A549 (cell line): ENCODE data around the gene SOHLH2. TPM values are rescaled to one million over a fixed set of nuclear protein-coding genes. Genes with fewer than 3 reads are reported as not detected.

Experiments used
- ATAC-seq, 2 experiments: fragments of 200-7000 bp in 1 of 2; fragments of >200 bp in 1 of 2; cut with Nextera tagmentation in 1 of 2; cut with Tn5 transposase in 1 of 2; 3 replicates each; pipeline versions ENCODE4 v1.8.0 to v1.9.1; 2018 to 2020; ENCODE audit warnings: mild to moderate bottlenecking in 1 of 2, moderate library complexity in 1 of 2
- CTCF ChIA-PET: fragments of 300-600 bp; sonication (Branson Sonifier 250); formaldehyde crosslinking; extraction: SDS; loops from one replicate; lab custom pipeline; 2021; ENCODE audit warnings: antibody characterized with exemption, inconsistent platforms; lab: Yijun Ruan, JAX
- POLR2A ChIA-PET: fragments of 350-600 bp; formaldehyde crosslinking; extraction: SDS; loops from one replicate; lab custom pipeline; 2021; ENCODE audit warnings: antibody characterized with exemption, inconsistent platforms; lab: Yijun Ruan, JAX
- DNase-seq, 2 experiments: peaks; one replicate each; pipeline versions ENCODE4 v3.0.0 to v3.0.0-alpha.2; 2011 to 2016; ENCODE audit warnings: low read depth in 1 of 2, low spot score in 1 of 2
- FAIRE-seq: peaks from 2 replicates; lab custom pipeline; 2011; peaks lifted over from hg19 to GRCh38; lab: Jason Lieb, UNC
- H3K27ac ChIP-seq, 2 experiments: fragments of >200 bp; sonication (Bioruptor Twin); formaldehyde crosslinking; 3 replicates each; pipeline ENCODE4 v1.5.1; 2016 to 2017
- H3K4me1 ChIP-seq: fragments of >200 bp; sonication (Bioruptor Twin); formaldehyde crosslinking; 3 replicates; pipeline ENCODE4 v1.6.1; 2016
- H3K4me2 ChIP-seq: fragments of >200 bp; sonication (Bioruptor Twin); formaldehyde crosslinking; 3 replicates; pipeline ENCODE4 v1.6.1; 2016
- H3K4me3 ChIP-seq: fragments of >200 bp; sonication (Bioruptor Twin); formaldehyde crosslinking; 3 replicates; pipeline ENCODE4 v1.5.1; 2016
- H3K9me3 ChIP-seq: fragments of >200 bp; sonication (Bioruptor Twin); formaldehyde crosslinking; 3 replicates; pipeline ENCODE4 v1.6.1; 2016
- CHD2 ChIP-seq: fragments of 150-350 bp; IDR thresholded peaks from 2 replicates; pipeline ENCODE4 v1.6.1; 2014; ENCODE audit warnings: low read length; ENCODE audit not compliant: partially characterized antibody
- E2F6 ChIP-seq: IDR thresholded peaks from 2 replicates; pipeline ENCODE4 v1.6.1; 2012; ENCODE audit warnings: low read depth, borderline replicate concordance
- EHF ChIP-seq: fragments of 250-450 bp; sonication (Bioruptor Pico); IDR thresholded peaks from 2 replicates; pipeline ENCODE4 v1.5.0; 2020; ENCODE audit warnings: mild to moderate bottlenecking
- ELK1 ChIP-seq: fragments of 150-350 bp; IDR thresholded peaks from 2 replicates; pipeline ENCODE4 v1.6.1; 2014; ENCODE audit warnings: low read depth, mild to moderate bottlenecking, low read length
- GATA3 ChIP-seq: IDR thresholded peaks from 2 replicates; pipeline ENCODE4 v1.6.1; 2012; ENCODE audit warnings: borderline replicate concordance
- HEYL ChIP-seq: fragments of 250-450 bp; sonication (Bioruptor Pico); IDR thresholded peaks from 2 replicates; pipeline ENCODE4 v1.8.0; 2021; ENCODE audit warnings: mild to moderate bottlenecking, moderate library complexity
- HMGXB4 ChIP-seq: fragments of 250-450 bp; sonication (Bioruptor Pico); IDR thresholded peaks from 2 replicates; pipeline ENCODE4 v1.5.0; 2021; ENCODE audit warnings: mild to moderate bottlenecking, moderate library complexity, borderline replicate concordance
- HOXB5 ChIP-seq: fragments of 250-450 bp; sonication (Bioruptor Pico); IDR thresholded peaks from 2 replicates; pipeline ENCODE4 v1.5.0; 2020; ENCODE audit warnings: mild to moderate bottlenecking, moderate library complexity
- JUN ChIP-seq, 2 experiments: fragments of >200 bp; sonication (Bioruptor Twin); formaldehyde crosslinking; IDR thresholded peaks; 2 replicates in 1 of 2; 3 replicates in 1 of 2; pipeline ENCODE4 v1.6.1; 2016 to 2017
- JUNB ChIP-seq: fragments of >200 bp; sonication (Bioruptor Twin); formaldehyde crosslinking; IDR thresholded peaks from 2 replicates; pipeline ENCODE4 v1.6.1; 2016
- MAZ ChIP-seq: fragments of 150-350 bp; IDR thresholded peaks from 2 replicates; pipeline ENCODE4 v1.6.1; 2014; ENCODE audit warnings: antibody characterized with exemption, low read depth, low read length, borderline replicate concordance
- NFE2L2 ChIP-seq: fragments of 150-350 bp; conservative IDR thresholded peaks from 2 replicates; pipeline ENCODE4 v1.6.1; 2014; ENCODE audit warnings: low read length
- PHF8 ChIP-seq: fragments of 200-600 bp; sonication (generic); IDR thresholded peaks from 2 replicates; pipeline ENCODE4 v1.6.1; 2016; ENCODE audit warnings: low read depth, mild to moderate bottlenecking, antibody characterized with exemption, moderate library complexity, borderline replicate concordance
- POLR2A ChIP-seq: IDR thresholded peaks from 2 replicates; pipeline ENCODE4 v1.6.1; 2012; ENCODE audit warnings: mild to moderate bottlenecking, low read length
- POLR2AphosphoS2 ChIP-seq: conservative IDR thresholded peaks from 2 replicates; pipeline ENCODE4 v1.6.1; 2012; ENCODE audit warnings: low read length, improper control_type of control experiment, inconsistent platforms
- RAD21 ChIP-seq, 2 experiments: fragments of >200 bp in 1 of 2; sonication (Bioruptor Twin) in 1 of 2; formaldehyde crosslinking in 1 of 2; IDR thresholded peaks in 1 of 2; conservative IDR thresholded peaks in 1 of 2; 2 replicates in 1 of 2; 3 replicates in 1 of 2; pipeline ENCODE4 v1.6.1; 2012 to 2018; ENCODE audit warnings: inconsistent platforms in 1 of 2
- RNF2 ChIP-seq: fragments of 200-600 bp; sonication (generic); IDR thresholded peaks from 2 replicates; pipeline ENCODE4 v1.6.1; 2016; ENCODE audit warnings: low read depth, mild to moderate bottlenecking, antibody characterized with exemption, moderate library complexity, borderline replicate concordance
- SREBF2 ChIP-seq: fragments of 450-650 bp; IDR thresholded peaks from 2 replicates; pipeline ENCODE4 v1.6.1; 2014; ENCODE audit warnings: mild to moderate bottlenecking, moderate library complexity
- TFCP2L1 ChIP-seq: fragments of 250-450 bp; sonication (Bioruptor Pico); IDR thresholded peaks from 2 replicates; pipeline ENCODE4 v1.5.0; 2021; ENCODE audit warnings: mild to moderate bottlenecking
- ZC3H11A ChIP-seq: fragments of 450-650 bp; IDR thresholded peaks from 2 replicates; pipeline ENCODE4 v1.6.1; 2014; ENCODE audit warnings: antibody characterized with exemption, mild to moderate bottlenecking
- ZFP36 ChIP-seq: fragments of 450-650 bp; IDR thresholded peaks from 2 replicates; pipeline ENCODE4 v1.6.1; 2014; ENCODE audit warnings: borderline replicate concordance; ENCODE audit not compliant: partially characterized antibody
- ZNF302 ChIP-seq: fragments of 250-450 bp; sonication (Bioruptor Pico); IDR thresholded peaks from 2 replicates; pipeline ENCODE4 v1.9.0; 2021; ENCODE audit warnings: inconsistent platforms, mild to moderate bottlenecking, moderate library complexity
- WGBS: methylation state at CpG from one replicate; pipeline ENCODE4 v1.1.6; 2017; ENCODE audit errors: missing lambda C conversion rate; 5-methylcytosine and 5-hydroxymethylcytosine counted together
- polyA plus RNA-seq, 4 experiments: library from polyadenylated mRNA; depleted of rRNA in 3 of 4; stranded (reverse); fragments of >200 nt; fragmentation: RNase III in 1 of 4; extraction: RNeasy Plus Mini Kit Qiagen cat#74134 plus additional on column Dnase treatment in 1 of 4; gene quantifications; 2 replicates in 3 of 4; 3 replicates in 1 of 4; pipeline ENCODE4 v1.2.3, GENCODE V29; 2011 to 2017
- TF ChIP-seq, protein P1 (sequence below): fragments of >200 bp; sonication (Bioruptor Twin); formaldehyde crosslinking; IDR thresholded peaks from 3 replicates; pipeline ENCODE4 v1.6.1; 2016
- TF ChIP-seq, protein P2 (sequence below): IDR thresholded peaks from 2 replicates; pipeline ENCODE4 v1.6.1; 2012

The SOHLH2 gene
- polyA plus RNA-seq, 2 of the 4 experiments (the other 2 are of a cell fraction) = 0.14 TPM; not detected in 1

GRCh38 chr13:36163809-36164308 lies 50.5 kb downstream of the SOHLH2 start:
- ChIA-PET POLR2A (no interaction called here), CTCF (no interaction called here)
- no peak overlapping the region for H3K4me3 ChIP-seq
- DNase-seq (no peak), FAIRE-seq (no peak), ATAC-seq (no peak)
- 11% methylated on average over 7 of the region's 7 CpGs for WGBS
- no peaks in the 10 kb centered on the region for H3K4me1 ChIP-seq
- no peak overlapping the region for H3K27ac ChIP-seq
- TF ChIP-seq HOXB5 (CRISPR knock-in tag) (no peak), SREBF2 (no peak), GATA3 (no peak), EHF (CRISPR knock-in tag) (no peak), RNF2 (no peak), POLR2AphosphoS2 (no peak), MAZ (no peak), POLR2A (no peak), JUN (IDR thresholded peaks at IDR 0.05) (no peak)
- no peaks in the 10 kb centered on the region for H3K9me3 ChIP-seq
- no peak overlapping the region for H3K4me2 ChIP-seq

- no peak for DNase-seq
- TF ChIP-seq ZFP36 (no peak), JUNB (no peak), HMGXB4 (CRISPR knock-in tag) (no peak), NFE2L2 (no peak), ZNF302 (CRISPR knock-in tag) (no peak)
- TF ChIP-seq, protein P1, sequence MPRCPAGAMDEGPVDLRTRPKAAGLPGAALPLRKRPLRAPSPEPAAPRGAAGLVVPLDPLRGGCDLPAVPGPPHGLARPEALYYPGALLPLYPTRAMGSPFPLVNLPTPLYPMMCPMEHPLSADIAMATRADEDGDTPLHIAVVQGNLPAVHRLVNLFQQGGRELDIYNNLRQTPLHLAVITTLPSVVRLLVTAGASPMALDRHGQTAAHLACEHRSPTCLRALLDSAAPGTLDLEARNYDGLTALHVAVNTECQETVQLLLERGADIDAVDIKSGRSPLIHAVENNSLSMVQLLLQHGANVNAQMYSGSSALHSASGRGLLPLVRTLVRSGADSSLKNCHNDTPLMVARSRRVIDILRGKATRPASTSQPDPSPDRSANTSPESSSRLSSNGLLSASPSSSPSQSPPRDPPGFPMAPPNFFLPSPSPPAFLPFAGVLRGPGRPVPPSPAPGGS = no peak
- ChIA-PET CTCF (no interaction called here), POLR2A (no interaction called here)
- 38% methylated on average over 6 of the region's 6 CpGs for WGBS
- no peak overlapping the region for H3K4me2 ChIP-seq
- H3K4me3 ChIP-seq = no peak overlapping the region
- no peak for FAIRE-seq
- no peaks in the 10 kb centered on the region for H3K4me1 ChIP-seq
- no peak for ATAC-seq
- no peak overlapping the region for H3K27ac ChIP-seq
- no peaks in the 10 kb centered on the region for H3K9me3 ChIP-seq
Observed at GRCh38 chr13:36163286-36163685, 51.1 kb downstream of the SOHLH2 start.

GRCh38 chr13:36160297-36160696 lies 54.1 kb downstream of the SOHLH2 start:
- ATAC-seq (no peak), FAIRE-seq (no peak), DNase-seq (no peak)
- ChIA-PET CTCF (no interaction called here), POLR2A (no interaction called here)
- no peak overlapping the region for H3K4me3 ChIP-seq
- no peaks in the 10 kb centered on the region for H3K9me3 ChIP-seq
- no peak overlapping the region for H3K27ac ChIP-seq
- TF ChIP-seq TFCP2L1 (CRISPR knock-in tag) = no peak
- TF ChIP-seq, protein P2, sequence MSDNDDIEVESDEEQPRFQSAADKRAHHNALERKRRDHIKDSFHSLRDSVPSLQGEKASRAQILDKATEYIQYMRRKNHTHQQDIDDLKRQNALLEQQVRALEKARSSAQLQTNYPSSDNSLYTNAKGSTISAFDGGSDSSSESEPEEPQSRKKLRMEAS = no peak
- no peak for TF ChIP-seq POLR2AphosphoS2
- no peak for TF ChIP-seq ZC3H11A
- TF ChIP-seq ELK1 = no peak
- no peak for TF ChIP-seq HEYL
- TF ChIP-seq RAD21 (conservative IDR thresholded peaks at IDR 0.05 in 1 of 2, IDR thresholded peaks at IDR 0.05 in 1 of 2) = no peak
- no peak for TF ChIP-seq PHF8
- no peak for TF ChIP-seq E2F6
- no peak for TF ChIP-seq GATA3
- TF ChIP-seq JUNB = no peak
- TF ChIP-seq CHD2 = no peak
- no peak for TF ChIP-seq JUN (IDR thresholded peaks at IDR 0.05)
- no peaks in the 10 kb centered on the region for H3K4me1 ChIP-seq
- WGBS = 0% methylated on average over 4 of the region's 4 CpGs
- H3K4me2 ChIP-seq = no peak overlapping the region
